ENCODE measurements around the gene C12orf42.

The C12orf42 gene

GRCh38 chr12:103494051-103494733, 1.6 kb downstream of the C12orf42 start:
- Mint-ChIP-seq H3K4me3 (peak overlapping the region; percentile 64 to 80 (median 70)), H3K27me3 (ENCODE audit: low read depth) (peaks cover 59% of the 10 kb centered on the region), H3K4me1 (peaks cover 12% of the 10 kb centered on the region), H3K36me3 (ENCODE audit: low read depth) (no peaks in the 10 kb centered on the region), H3K27ac (no peak overlapping the region), H3K9me3 (no peaks in the 10 kb centered on the region)
- TF ChIP-seq, protein P1, sequence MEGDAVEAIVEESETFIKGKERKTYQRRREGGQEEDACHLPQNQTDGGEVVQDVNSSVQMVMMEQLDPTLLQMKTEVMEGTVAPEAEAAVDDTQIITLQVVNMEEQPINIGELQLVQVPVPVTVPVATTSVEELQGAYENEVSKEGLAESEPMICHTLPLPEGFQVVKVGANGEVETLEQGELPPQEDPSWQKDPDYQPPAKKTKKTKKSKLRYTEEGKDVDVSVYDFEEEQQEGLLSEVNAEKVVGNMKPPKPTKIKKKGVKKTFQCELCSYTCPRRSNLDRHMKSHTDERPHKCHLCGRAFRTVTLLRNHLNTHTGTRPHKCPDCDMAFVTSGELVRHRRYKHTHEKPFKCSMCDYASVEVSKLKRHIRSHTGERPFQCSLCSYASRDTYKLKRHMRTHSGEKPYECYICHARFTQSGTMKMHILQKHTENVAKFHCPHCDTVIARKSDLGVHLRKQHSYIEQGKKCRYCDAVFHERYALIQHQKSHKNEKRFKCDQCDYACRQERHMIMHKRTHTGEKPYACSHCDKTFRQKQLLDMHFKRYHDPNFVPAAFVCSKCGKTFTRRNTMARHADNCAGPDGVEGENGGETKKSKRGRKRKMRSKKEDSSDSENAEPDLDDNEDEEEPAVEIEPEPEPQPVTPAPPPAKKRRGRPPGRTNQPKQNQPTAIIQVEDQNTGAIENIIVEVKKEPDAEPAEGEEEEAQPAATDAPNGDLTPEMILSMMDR (IDR thresholded peaks at IDR 0.05; ENCODE audit: unreplicated experiment in 3 of 3), result no peak

DNA sequence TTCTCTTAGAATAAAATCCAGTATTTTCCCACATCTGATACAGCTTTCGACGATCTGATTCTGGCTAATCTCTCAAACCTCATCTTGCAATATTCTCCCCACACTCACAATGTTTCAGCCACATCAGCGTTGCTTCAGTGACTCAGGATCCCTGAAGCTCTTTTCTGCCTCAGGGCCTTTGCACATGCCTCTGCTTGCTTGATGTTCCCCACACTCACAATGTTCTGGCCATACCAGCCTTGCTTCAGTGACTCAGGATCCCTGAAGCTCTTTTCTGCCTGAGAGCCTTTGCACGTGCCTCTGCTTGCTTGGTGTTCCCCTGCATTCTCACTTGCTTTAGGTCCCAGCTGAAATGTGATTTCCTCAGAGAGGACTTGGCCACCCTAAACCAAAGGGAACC, 2.6 kb downstream of the C12orf42 start:
- Mint-ChIP-seq H3K36me3 (ENCODE audit: low read depth) (no peaks in the 10 kb centered on the region), H3K4me3 (no peak overlapping the region), H3K9me3 (peaks cover 5% of the 10 kb centered on the region), H3K4me1 (peaks cover 12% of the 10 kb centered on the region), H3K27me3 (ENCODE audit: low read depth) (peaks cover 58% of the 10 kb centered on the region), H3K27ac (no peak overlapping the region)
- TF ChIP-seq, protein P1 (IDR thresholded peaks at IDR 0.05; ENCODE audit: unreplicated experiment in 3 of 3), result no peak

GRCh38 chr12:103482365-103482764, 13.4 kb downstream of the C12orf42 start:
- Mint-ChIP-seq H3K27ac (no peak overlapping the region), H3K36me3 (ENCODE audit: low read depth) (no peaks in the 10 kb centered on the region), H3K9me3 (peaks cover 11% of the 10 kb centered on the region), H3K4me1 (no peaks in the 10 kb centered on the region), H3K27me3 (ENCODE audit: low read depth) (no peaks in the 10 kb centered on the region), H3K4me3 (no peak overlapping the region)
- TF ChIP-seq, protein P1 (IDR thresholded peaks at IDR 0.05; ENCODE audit: unreplicated experiment in 3 of 3), result no peak

- H3K4me3 Mint-ChIP-seq, result no peak overlapping the region
- TF ChIP-seq, protein P1 (IDR thresholded peaks at IDR 0.05; ENCODE audit: unreplicated experiment in 3 of 3), result no peak
- H3K27ac Mint-ChIP-seq, result no peak overlapping the region
- no peaks in the 10 kb centered on the region for H3K27me3 Mint-ChIP-seq (ENCODE audit: low read depth)
- H3K9me3 Mint-ChIP-seq, result peaks cover 12% of the 10 kb centered on the region
- H3K36me3 Mint-ChIP-seq (ENCODE audit: low read depth), result no peaks in the 10 kb centered on the region
- H3K4me1 Mint-ChIP-seq, result no peaks in the 10 kb centered on the region
These were observed 20.7 kb downstream of the C12orf42 start for GRCh38 chr12:103475073-103475472.

GRCh38 chr12:103470664-103471063, 25.1 kb downstream of the C12orf42 start:
- H3K4me1 Mint-ChIP-seq, result no peaks in the 10 kb centered on the region

More at GRCh38 chr12:103470664-103471063, 25.1 kb downstream of the C12orf42 start:
- H3K4me3 Mint-ChIP-seq, result no peak overlapping the region
- peaks cover 2% of the 10 kb centered on the region for H3K27me3 Mint-ChIP-seq (ENCODE audit: low read depth)
- TF ChIP-seq, protein P1 (IDR thresholded peaks at IDR 0.05; ENCODE audit: unreplicated experiment in 3 of 3), result no peak
- no peaks in the 10 kb centered on the region for H3K36me3 Mint-ChIP-seq (ENCODE audit: low read depth)
- no peak overlapping the region for H3K27ac Mint-ChIP-seq
- no peaks in the 10 kb centered on the region for H3K9me3 Mint-ChIP-seq
